WTC11 (cell line): ENCODE results near the gene APOOL. TPM values are rescaled to one million over a fixed set of nuclear protein-coding genes. Genes with fewer than 3 reads are reported as not detected.

Experiments
- ATAC-seq: fragments of 200-7000 bp; cut with Tn5 transposase; 2 replicates; pipeline ENCODE4 v1.10.0; 2021; ENCODE audit warnings: mild to moderate bottlenecking, moderate library complexity
- CTCF ChIA-PET: fragments of 300-600 bp; sonication (Branson Sonifier 250); formaldehyde crosslinking; loops from one replicate; lab custom pipeline; 2021; ENCODE audit warnings: antibody characterized with exemption; lab: Charles Lee
- POLR2A ChIA-PET: fragments of 350-600 bp; sonication (Branson Sonifier 250); formaldehyde crosslinking; loops from one replicate; lab custom pipeline; 2021; ENCODE audit warnings: antibody characterized with exemption; lab: Charles Lee
- DNase-seq: peaks from one replicate; pipeline ENCODE4 v3.0.0; 2021; ENCODE audit warnings: low spot score
- H3K27ac Mint-ChIP-seq: 2 replicates; pipeline ENCODE4 v1.8.0; 2021; ENCODE audit warnings: mixed read lengths
- H3K27me3 Mint-ChIP-seq: 2 replicates; pipeline ENCODE4 v1.8.0; 2021; ENCODE audit warnings: low read depth, mild to moderate bottlenecking, moderate library complexity, mixed read lengths
- H3K36me3 Mint-ChIP-seq: 2 replicates; pipeline ENCODE4 v1.8.0; 2021; ENCODE audit warnings: mixed read lengths
- H3K4me1 Mint-ChIP-seq: 2 replicates; pipeline ENCODE4 v1.8.0; 2022; ENCODE audit warnings: mixed read lengths
- H3K4me3 Mint-ChIP-seq: 2 replicates; pipeline ENCODE4 v1.8.0; 2021; ENCODE audit warnings: mild to moderate bottlenecking, moderate library complexity, mixed read lengths
- H3K9me3 Mint-ChIP-seq: 2 replicates; pipeline ENCODE4 v1.8.0; 2021; ENCODE audit warnings: mixed read lengths
- ARID4B ChIP-seq: sonication (generic); formaldehyde crosslinking; IDR thresholded peaks from 2 replicates; pipeline ENCODE4 v1.8.0; 2023; ENCODE audit warnings: missing genetic modification reagents, mild to moderate bottlenecking, borderline replicate concordance
- ATF1 ChIP-seq: sonication (generic); formaldehyde crosslinking; IDR thresholded peaks from 2 replicates; pipeline ENCODE4 v1.8.1; 2023; ENCODE audit warnings: mild to moderate bottlenecking, moderate library complexity, missing genetic modification reagents
- ATF3 ChIP-seq: sonication (generic); formaldehyde crosslinking; conservative IDR thresholded peaks from 2 replicates; pipeline ENCODE4 v1.8.1; 2022; ENCODE audit warnings: mild to moderate bottlenecking, missing genetic modification reagents
- E2F4 ChIP-seq: sonication (generic); formaldehyde crosslinking; IDR thresholded peaks from 2 replicates; pipeline ENCODE4 v1.8.1; 2022; ENCODE audit warnings: low read depth, mild to moderate bottlenecking, moderate library complexity, missing genetic modification reagents, borderline replicate concordance
- EMX1 ChIP-seq: fragments of 250-450 bp; sonication (Bioruptor Pico); IDR thresholded peaks from 2 replicates; pipeline ENCODE4 v1.8.0; 2021; ENCODE audit warnings: mild to moderate bottlenecking
- FOXK1 ChIP-seq: sonication (generic); formaldehyde crosslinking; IDR thresholded peaks from 2 replicates; pipeline ENCODE4 v1.8.0; 2022; ENCODE audit warnings: mild to moderate bottlenecking, moderate library complexity, missing genetic modification reagents
- FOXP4 ChIP-seq: sonication (generic); formaldehyde crosslinking; IDR thresholded peaks from 2 replicates; pipeline ENCODE4 v1.8.0; 2022; ENCODE audit warnings: mild to moderate bottlenecking, missing genetic modification reagents
- GRHL2 ChIP-seq: fragments of 250-450 bp; sonication (Bioruptor Pico); IDR thresholded peaks from 2 replicates; pipeline ENCODE4 v1.8.0; 2022; ENCODE audit warnings: mild to moderate bottlenecking, moderate library complexity; ENCODE audit not compliant: insufficient replicate concordance, severe bottlenecking
- MLX ChIP-seq: sonication (generic); formaldehyde crosslinking; IDR thresholded peaks from 2 replicates; pipeline ENCODE4 v1.8.1; 2023; ENCODE audit warnings: mild to moderate bottlenecking, missing genetic modification reagents, moderate library complexity
- MXD4 ChIP-seq: fragments of 250-450 bp; sonication (Bioruptor Pico); IDR thresholded peaks from 2 replicates; pipeline ENCODE4 v1.8.0; 2021; ENCODE audit warnings: mild to moderate bottlenecking, moderate library complexity, borderline replicate concordance
- NFE2L1 ChIP-seq: sonication (generic); formaldehyde crosslinking; IDR thresholded peaks from 2 replicates; pipeline ENCODE4 v1.8.1; 2023; ENCODE audit warnings: missing genetic modification reagents
- SMAD3 ChIP-seq: sonication (generic); formaldehyde crosslinking; IDR thresholded peaks from 2 replicates; pipeline ENCODE4 v1.8.0; 2022; ENCODE audit warnings: missing genetic modification reagents, mild to moderate bottlenecking, borderline replicate concordance
- SOX15 ChIP-seq: fragments of 250-450 bp; sonication (Bioruptor Pico); IDR thresholded peaks from 2 replicates; pipeline ENCODE4 v1.9.0; 2021; ENCODE audit warnings: mild to moderate bottlenecking
- ZBTB21 ChIP-seq: sonication (generic); formaldehyde crosslinking; IDR thresholded peaks from 2 replicates; pipeline ENCODE4 v1.8.1; 2023; ENCODE audit warnings: mild to moderate bottlenecking, missing genetic modification reagents, borderline replicate concordance
- ZNF138 ChIP-seq: sonication (generic); formaldehyde crosslinking; conservative IDR thresholded peaks from 2 replicates; pipeline ENCODE4 v1.8.1; 2022; ENCODE audit warnings: mild to moderate bottlenecking, moderate library complexity, missing genetic modification reagents
- ZNF232 ChIP-seq: sonication (generic); formaldehyde crosslinking; IDR thresholded peaks from 2 replicates; pipeline ENCODE4 v1.8.0; 2022; ENCODE audit warnings: mild to moderate bottlenecking, missing genetic modification reagents
- ZNF281 ChIP-seq: sonication (generic); formaldehyde crosslinking; IDR thresholded peaks from 2 replicates; pipeline ENCODE4 v1.8.0; 2023; ENCODE audit warnings: mild to moderate bottlenecking, missing genetic modification reagents
- ZNF317 ChIP-seq: sonication (generic); formaldehyde crosslinking; IDR thresholded peaks from 2 replicates; pipeline ENCODE4 v1.8.1; 2023; ENCODE audit warnings: low read depth, mild to moderate bottlenecking, moderate library complexity, missing genetic modification reagents, borderline replicate concordance
- ZNF512 ChIP-seq: sonication (generic); formaldehyde crosslinking; IDR thresholded peaks from 2 replicates; pipeline ENCODE4 v1.8.1; 2022; ENCODE audit warnings: missing genetic modification reagents, borderline replicate concordance
- total RNA-seq: library from RNA; stranded (reverse); gene quantifications from 3 replicates; pipeline ENCODE4 v1.2.3, GENCODE V29; 2021

The APOOL gene
- total RNA-seq, 1 experiment from 2014 or later, result 14.4 TPM

- Mint-ChIP-seq H3K4me1 (peaks cover 29% of the 10 kb centered on the region), H3K36me3 (peaks cover 26% of the 10 kb centered on the region), H3K27ac (no peak overlapping the region), H3K4me3 (no peak overlapping the region), H3K9me3 (peaks cover 14% of the 10 kb centered on the region), H3K27me3 (no peaks in the 10 kb centered on the region)
- no peak for DNase-seq
- no peak for TF ChIP-seq ZNF232 (CRISPR knock-in tag)
- no peak for TF ChIP-seq SMAD3
- TF ChIP-seq GRHL2 (CRISPR knock-in tag), result no peak
- no peak for TF ChIP-seq ZBTB21 (CRISPR knock-in tag)
- TF ChIP-seq ATF3 (CRISPR knock-in tag), result no peak
- no peak for TF ChIP-seq FOXK1 (CRISPR knock-in tag)
- TF ChIP-seq ZNF512 (CRISPR knock-in tag), result no peak
- no peak for TF ChIP-seq NFE2L1 (CRISPR knock-in tag)
- TF ChIP-seq MXD4 (CRISPR knock-in tag), result no peak
- no peak for TF ChIP-seq MLX
- TF ChIP-seq ZNF281 (CRISPR knock-in tag), result no peak
- no peak for TF ChIP-seq ZNF317 (CRISPR knock-in tag)
- no peak for TF ChIP-seq EMX1 (CRISPR knock-in tag)
- TF ChIP-seq FOXP4 (CRISPR knock-in tag), result no peak
- no peak for TF ChIP-seq ATF1
- TF ChIP-seq ZNF138 (CRISPR knock-in tag), result no peak
- no peak for TF ChIP-seq ARID4B (CRISPR knock-in tag)
- TF ChIP-seq E2F4 (CRISPR knock-in tag), result no peak
- TF ChIP-seq SOX15 (CRISPR knock-in tag), result no peak
- ATAC-seq, result no peak
- POLR2A ChIA-PET, result no interaction called here
- CTCF ChIA-PET, result no interaction called here
Measured at GRCh38 chrX:85024044-85024443, 20.4 kb downstream of the APOOL start.
